Measurements from ENCODE around the gene TOX4.

GRCh38 chr14:21529515-21529914 is 52.5 kb downstream of the TOX4 start:
- no peak for TF ChIP-seq POLR2A (IDR thresholded peaks at IDR 0.05; ENCODE audit: low read depth, low read length)
- no peak for TF ChIP-seq SPI1 (IDR thresholded peaks at IDR 0.05; ENCODE audit: low read depth, low read length)
- TF ChIP-seq TAF1 (IDR thresholded peaks at IDR 0.05; ENCODE audit: low read depth, low read length), result no peak
